Endothelial cell of umbilical vein (primary cell): Measurements from ENCODE around the gene RSRC1. TPM values are rescaled to one million over a fixed set of nuclear protein-coding genes. Genes with fewer than 3 reads are reported as not detected.
"Not testable (repeated sequence)": the region's sequence is repeated elsewhere in the genome, so short reads cannot be mapped to it uniquely, and the experiment has no call there.

ENCODE experiments used
- BruUV-seq: library from RNA; stranded (reverse); fragments of 400-500 nt; replicated peaks from 2 replicates; lab custom pipeline; 2021; lab: Mats Ljungman, UMichigan
- CTCF ChIA-PET: fragments of 300-600, 350-600 bp; sonication (Branson Sonifier 250); formaldehyde crosslinking; loops from one replicate; lab custom pipeline; 2021; ENCODE audit warnings: antibody characterized with exemption, inconsistent platforms; lab: Charles Lee
- POLR2A ChIA-PET: fragments of 300-600, 350-600 bp; sonication (Branson Sonifier 250); formaldehyde crosslinking; loops from one replicate; lab custom pipeline; 2021; ENCODE audit warnings: antibody characterized with exemption, inconsistent platforms; lab: Charles Lee
- DNase-seq: peaks from one replicate; pipeline ENCODE4 v3.0.0-alpha.2; 2011; ENCODE audit warnings: low read depth, low spot score
- FAIRE-seq: peaks from 2 replicates; lab custom pipeline; 2011; peaks lifted over from hg19 to GRCh38; lab: Jason Lieb, UNC
- H2AFZ ChIP-seq: 2 replicates; pipeline ENCODE4 v1.6.0; 2012; ENCODE audit warnings: low read depth, low read length, control low read depth, inconsistent platforms
- H3K27ac ChIP-seq: 2 replicates; pipeline ENCODE4 v1.5.1; 2011; ENCODE audit warnings: low read depth, mild to moderate bottlenecking, control low read depth, low read length, moderate library complexity; ENCODE audit not compliant: insufficient read depth
- H3K27me3 ChIP-seq, 2 experiments: 2 replicates each; pipeline versions ENCODE4 v1.6.0 to v1.6.1; 2011; ENCODE audit warnings: low read length in 2 of 2, mixed read lengths in 1 of 2; ENCODE audit not compliant: control insufficient read depth in 2 of 2, insufficient read depth in 2 of 2
- H3K36me3 ChIP-seq, 2 experiments: 2 replicates in 1 of 2; 3 replicates in 1 of 2; pipeline ENCODE4 v1.5.1; 2011; ENCODE audit warnings: low read length in 2 of 2, mild to moderate bottlenecking in 1 of 2, moderate library complexity in 1 of 2; ENCODE audit not compliant: control insufficient read depth in 2 of 2, insufficient read depth in 2 of 2; ENCODE audit errors: extremely low read depth in 1 of 2
- H3K4me1 ChIP-seq: 3 replicates; pipeline ENCODE4 v1.5.1; 2011; ENCODE audit warnings: mild to moderate bottlenecking, low read length; ENCODE audit not compliant: control insufficient read depth, insufficient read depth; ENCODE audit errors: extremely low read depth
- H3K4me2 ChIP-seq: 2 replicates; pipeline ENCODE4 v1.6.1; 2011; ENCODE audit warnings: low read length, control low read depth, mixed read lengths; ENCODE audit not compliant: insufficient read depth
- H3K4me3 ChIP-seq, 3 experiments: fragments of 200-600 bp in 1 of 3; sonication (generic), shearing (Covaris generic) in 1 of 3; replicated peaks in 1 of 3; 2 replicates each; pipeline ENCODE4 v1.5.1; 2011 to 2016; ENCODE audit warnings: control low read depth in 3 of 3, low read length in 3 of 3, mild to moderate bottlenecking in 2 of 3, inconsistent platforms in 1 of 3, low read depth in 1 of 3, moderate library complexity in 1 of 3; ENCODE audit not compliant: insufficient read depth in 1 of 3
- H3K79me2 ChIP-seq: 2 replicates; pipeline ENCODE4 v1.6.0; 2012; ENCODE audit warnings: low read length, inconsistent platforms; ENCODE audit not compliant: control insufficient read depth, insufficient read depth
- H3K9ac ChIP-seq: replicated peaks from 2 replicates; pipeline ENCODE3; 2011; ENCODE audit warnings: low read length, control low read depth; ENCODE audit not compliant: insufficient read depth; ENCODE audit errors: extremely low read depth
- H3K9me1 ChIP-seq: replicated peaks from 3 replicates; pipeline ENCODE4 v1.6.0; 2011; ENCODE audit warnings: mild to moderate bottlenecking, low read length; ENCODE audit not compliant: control insufficient read depth, insufficient read depth; ENCODE audit errors: extremely low read depth
- H3K9me3 ChIP-seq: replicated peaks from 2 replicates; pipeline ENCODE4 v1.5.1; 2012; ENCODE audit warnings: low read length, inconsistent platforms; ENCODE audit not compliant: control insufficient read depth, insufficient read depth
- H4K20me1 ChIP-seq: replicated peaks from 2 replicates; pipeline ENCODE3; 2011; ENCODE audit warnings: mild to moderate bottlenecking, low read length; ENCODE audit not compliant: control insufficient read depth, insufficient read depth; ENCODE audit errors: extremely low read depth
- CTCF ChIP-seq, 2 donors: IDR thresholded peaks; 1 replicate in 1 of 2; 2 replicates in 1 of 2; pipeline ENCODE4 v1.5.1; 2011; ENCODE audit warnings: low read length in 2 of 2, mild to moderate bottlenecking in 2 of 2, moderate library complexity in 2 of 2, control low read depth in 1 of 2, inconsistent platforms in 1 of 2, low read depth in 1 of 2; ENCODE audit not compliant: insufficient read depth in 1 of 2; ENCODE audit errors: extremely low read depth in 1 of 2
- EZH2 ChIP-seq: IDR thresholded peaks from 2 replicates; pipeline ENCODE4 v1.6.1; 2012; ENCODE audit warnings: borderline replicate concordance, low read depth, mild to moderate bottlenecking, moderate library complexity, low read length, inconsistent platforms; ENCODE audit not compliant: severe bottlenecking
- FOS ChIP-seq: IDR thresholded peaks from 2 replicates; pipeline ENCODE4 v1.6.1; 2011; ENCODE audit warnings: mild to moderate bottlenecking, low read length, moderate library complexity, borderline replicate concordance; ENCODE audit not compliant: insufficient read depth
- GATA2 ChIP-seq: IDR thresholded peaks from 2 replicates; pipeline ENCODE4 v1.7.0; 2011; ENCODE audit warnings: low read depth, mild to moderate bottlenecking, moderate library complexity, mixed read lengths, low read length; ENCODE audit not compliant: insufficient read length, insufficient read depth
- JUN ChIP-seq: IDR thresholded peaks from 2 replicates; pipeline ENCODE4 v1.6.1; 2011; ENCODE audit warnings: borderline replicate concordance, low read depth; ENCODE audit not compliant: insufficient read length, insufficient read depth
- MAX ChIP-seq: IDR thresholded peaks from 2 replicates; pipeline ENCODE4 v1.6.1; 2011; ENCODE audit not compliant: insufficient read depth, insufficient read length
- MYC ChIP-seq: IDR thresholded peaks from one replicate; pipeline ENCODE4 v1.6.1; 2011; ENCODE audit warnings: mild to moderate bottlenecking, low read depth, low read length
- POLR2A ChIP-seq: IDR thresholded peaks from 2 replicates; pipeline ENCODE4 v1.6.1; 2012; ENCODE audit warnings: low read depth, mild to moderate bottlenecking, control low read depth, low read length
- POLR2AphosphoS5 ChIP-seq: IDR thresholded peaks from 2 replicates; pipeline ENCODE4 v1.6.1; 2012; ENCODE audit warnings: low read depth, mild to moderate bottlenecking, control low read depth, low read length, moderate library complexity; ENCODE audit not compliant: insufficient read depth
- dilution Hi-C: fragments of 300-500 bp; cut with MboI; formaldehyde crosslinking; loops from one replicate; pipeline ENCODE4 v1.15.0; 2019; ENCODE audit warnings: low sequenced_read_pairs; ENCODE audit not compliant: extremely low pct_ligation_motif_present
- intact Hi-C: fragments of 100-400 bp; cut with micrococcal nuclease; formaldehyde crosslinking; loops from one replicate; pipeline ENCODE4 v1.10.0; 2022
- polyA plus RNA-seq, 4 experiments: library from polyadenylated mRNA; depleted of rRNA in 3 of 4; stranded (reverse) in 3 of 4; unstranded in 1 of 4; fragments of >200 nt; gene quantifications; 2 replicates each; pipeline versions ENCODE4 v1.2.1 to v1.2.3, GENCODE V29; 2011 to 2012; ENCODE audit warnings: missing spikeins in 1 of 4
- total RNA-seq: library from RNA; stranded (reverse); gene quantifications from 2 replicates; pipeline ENCODE4 v1.2.3, GENCODE V29; 2021

Gene RSRC1
- total and polyA plus RNA-seq, 2 donors (not counting 3 experiments of a cell fraction or from before 2014, with no cell fraction given), result 1.8 to 25.4 TPM

GRCh38 chr3:158111861-158112260 lies 2.0 kb downstream of the RSRC1 start:
- FAIRE-seq (no peak), DNase-seq (no peak)
- no peaks in the 10 kb centered on the region for H3K9me1 ChIP-seq
- no peaks in the 10 kb centered on the region for H3K9me3 ChIP-seq
- dilution Hi-C loops, result no loop called here
- H3K9ac ChIP-seq, result no peak overlapping the region
- no peak overlapping the region for H3K4me3 ChIP-seq
- intact Hi-C loops, result no loop called here
- ChIA-PET CTCF (no interaction called here), POLR2A (no interaction called here)
- no peak overlapping the region for H2AFZ ChIP-seq
- BruUV-seq, result no TSS peak
- no peak overlapping the region for H3K4me2 ChIP-seq
- peaks cover 3% of the 10 kb centered on the region for H3K79me2 ChIP-seq
- H4K20me1 ChIP-seq, result no peaks in the 10 kb centered on the region
- peaks cover 11 to 28% of the 10 kb centered on the region in 2 experiments for H3K27me3 ChIP-seq
- TF ChIP-seq MYC (no peak), FOS (no peak), POLR2AphosphoS5 (no peak), POLR2A (no peak), GATA2 (no peak), CTCF (IDR thresholded peaks at IDR 0.05; ENCODE audit: extremely low read depth in 1 of 2, insufficient read depth in 1 of 2, low read depth in 1 of 2, low read length in 2 of 2) (no peak), EZH2 (no peak), JUN (no peak), MAX (no peak)
- no peak overlapping the region for H3K27ac ChIP-seq
- peaks cover 8% of the 10 kb centered on the region for H3K4me1 ChIP-seq
- no peaks in the 10 kb centered on the region for H3K36me3 ChIP-seq

GRCh38 chr3:158113595-158113994 lies 3.7 kb downstream of the RSRC1 start:
- H3K9me1 ChIP-seq, POLR2A ChIA-PET, intact Hi-C loops, CTCF ChIA-PET, H3K4me1 ChIP-seq, H3K9ac ChIP-seq, FAIRE-seq, H3K36me3 ChIP-seq, H3K4me2 ChIP-seq, H2AFZ ChIP-seq, H3K9me3 ChIP-seq, BruUV-seq, H3K4me3 ChIP-seq, dilution Hi-C loops, H3K79me2 ChIP-seq, H3K27ac ChIP-seq, DNase-seq, H4K20me1 ChIP-seq: not testable (repeated sequence)
- H3K27me3 ChIP-seq, result peaks cover 2 to 11% of the 10 kb centered on the region in 2 experiments
